Ishikawa (cell line): ENCODE results near the gene TMEM119.

Experiments used
- EP300 ChIP-seq: IDR thresholded peaks from 2 replicates; pipeline ENCODE4 v1.6.1; 2012; ENCODE audit warnings: borderline replicate concordance
- FOXM1 ChIP-seq: IDR thresholded peaks from 2 replicates; pipeline ENCODE4 v1.6.1; 2012; ENCODE audit warnings: low read depth, borderline replicate concordance
- MAX ChIP-seq: IDR thresholded peaks from 2 replicates; pipeline ENCODE4 v1.6.1; 2012
- RAD21 ChIP-seq: IDR thresholded peaks from 2 replicates; pipeline ENCODE4 v1.6.1; 2012; ENCODE audit warnings: low read depth
- REST ChIP-seq: IDR thresholded peaks from 2 replicates; pipeline ENCODE4 v1.6.1; 2012; ENCODE audit warnings: low read depth, mild to moderate bottlenecking
- TAF1 ChIP-seq: IDR thresholded peaks from 2 replicates; pipeline ENCODE4 v1.6.1; 2012; ENCODE audit warnings: low read depth, mild to moderate bottlenecking
- TEAD4 ChIP-seq: IDR thresholded peaks from 2 replicates; pipeline ENCODE4 v1.6.1; 2012
- USF1 ChIP-seq: IDR thresholded peaks from 2 replicates; pipeline ENCODE4 v1.6.1; 2012
- YY1 ChIP-seq: IDR thresholded peaks from 2 replicates; pipeline ENCODE4 v1.6.1; 2012; ENCODE audit warnings: low read depth
- ZBTB7A ChIP-seq: IDR thresholded peaks from 2 replicates; pipeline ENCODE4 v1.6.1; 2012; ENCODE audit warnings: low read depth

- no peak for TF ChIP-seq RAD21
- no peak for TF ChIP-seq TAF1
- no peak for TF ChIP-seq YY1
- TF ChIP-seq EP300, result no peak
- no peak for TF ChIP-seq REST
- no peak for TF ChIP-seq TEAD4
- no peak for TF ChIP-seq USF1
- no peak for TF ChIP-seq MAX
- no peak for TF ChIP-seq FOXM1
- no peak for TF ChIP-seq ZBTB7A
Observed at GRCh38 chr12:108625228-108625627, 27.3 kb upstream of the TMEM119 start.
